ENCODE data around the gene RASL11B.
A peak's percentile ranks its signal among the peaks of the same experiment; 100 is the strongest.

Gene RASL11B

GRCh38 chr4:52866734-52867133 lies 4.6 kb downstream of the RASL11B start:
- TF ChIP-seq CTCF (IDR thresholded peaks at IDR 0.05; ENCODE audit: low read depth, low read length) = no peak
- DNase-seq (ENCODE audit: extremely low read depth, low read depth) = no peak

- TF ChIP-seq CTCF (IDR thresholded peaks at IDR 0.05; ENCODE audit: low read depth, low read length) = no peak
- no peak for DNase-seq (ENCODE audit: extremely low read depth, low read depth)
Measured at GRCh38 chr4:52867163-52867562, 5.0 kb downstream of the RASL11B start.

GRCh38 chr4:52868133-52868532 lies 6.0 kb downstream of the RASL11B start:
- TF ChIP-seq CTCF (IDR thresholded peaks at IDR 0.05; ENCODE audit: low read depth, low read length) = no peak
- no peak for DNase-seq (ENCODE audit: extremely low read depth, low read depth)

GRCh38 chr4:52869196-52869595 lies 7.1 kb downstream of the RASL11B start:
- peak; percentile 55 for DNase-seq (ENCODE audit: extremely low read depth, low read depth)
- TF ChIP-seq CTCF (IDR thresholded peaks at IDR 0.05; ENCODE audit: low read depth, low read length) = no peak

GRCh38 chr4:52869656-52870055 lies 7.5 kb downstream of the RASL11B start:
- TF ChIP-seq CTCF (IDR thresholded peaks at IDR 0.05; ENCODE audit: low read depth, low read length) = no peak
- no peak for DNase-seq (ENCODE audit: extremely low read depth, low read depth)

- no peak for TF ChIP-seq CTCF (IDR thresholded peaks at IDR 0.05; ENCODE audit: low read depth, low read length)
- no peak for DNase-seq (ENCODE audit: extremely low read depth, low read depth)
Measured at GRCh38 chr4:52870225-52870624, 8.1 kb downstream of the RASL11B start.

GRCh38 chr4:52873191-52873590 lies 11.1 kb downstream of the RASL11B start:
- TF ChIP-seq CTCF (IDR thresholded peaks at IDR 0.05; ENCODE audit: low read depth, low read length) = no peak
- no peak for DNase-seq (ENCODE audit: extremely low read depth, low read depth)

Data from AG09319 (cell line).